WERI-Rb-1 (cell line): ENCODE results near the gene CXCL13.

Experiments used
- DNase-seq: peaks from one replicate; pipeline ENCODE4 v3.0.0-alpha.2; 2020
- H3K27ac ChIP-seq: fragments of 250-450 bp; sonication (Bioruptor Pico); 2 replicates; pipeline ENCODE4 v1.5.1; 2020; ENCODE audit warnings: mild to moderate bottlenecking, moderate library complexity
- H3K27me3 ChIP-seq: fragments of 250-450 bp; sonication (Bioruptor Pico); 2 replicates; pipeline ENCODE4 v1.5.1; 2021; ENCODE audit warnings: mild to moderate bottlenecking, low read depth, moderate library complexity; ENCODE audit not compliant: insufficient read depth, severe bottlenecking
- H3K36me3 ChIP-seq: fragments of 250-450 bp; sonication (Bioruptor Pico); 2 replicates; pipeline ENCODE4 v1.5.1; 2020; ENCODE audit warnings: mild to moderate bottlenecking, moderate library complexity
- H3K4me3 ChIP-seq: 2 replicates; pipeline ENCODE4 v1.5.1; 2011; ENCODE audit warnings: low read depth, mild to moderate bottlenecking, control low read depth, low read length
- H3K9me3 ChIP-seq: fragments of 250-450 bp; sonication (Bioruptor Pico); 2 replicates; pipeline ENCODE4 v1.5.1; 2021; ENCODE audit warnings: mild to moderate bottlenecking, moderate library complexity; ENCODE audit not compliant: severe bottlenecking
- TF ChIP-seq, protein P1 (sequence below): IDR thresholded peaks from 2 replicates; pipeline ENCODE4 v1.5.1; 2011; ENCODE audit warnings: low read depth, mild to moderate bottlenecking, control low read depth, inconsistent platforms, low read length

The CXCL13 gene

DNA sequence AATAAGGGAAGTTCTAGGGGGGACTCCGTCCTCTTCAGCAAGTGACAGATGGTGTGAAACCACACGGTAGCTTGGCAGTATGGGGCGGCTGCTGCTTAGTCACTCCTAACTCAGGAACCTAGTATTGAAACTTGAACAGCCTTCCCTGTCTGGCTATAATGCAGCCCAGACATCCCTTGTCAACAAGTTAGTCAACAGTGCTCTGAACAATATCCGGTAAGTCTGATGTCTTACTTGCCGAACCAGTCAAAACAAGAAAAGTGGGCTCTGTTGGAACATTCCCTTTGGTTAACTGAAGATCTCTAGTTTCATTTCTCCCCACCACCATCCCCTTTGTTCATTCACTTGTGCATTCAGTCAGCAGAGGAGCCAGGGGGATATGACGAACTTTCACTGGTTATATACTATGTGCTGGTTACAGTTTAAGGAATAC lies 18.7 kb upstream of the CXCL13 start:
- TF ChIP-seq, protein P1, sequence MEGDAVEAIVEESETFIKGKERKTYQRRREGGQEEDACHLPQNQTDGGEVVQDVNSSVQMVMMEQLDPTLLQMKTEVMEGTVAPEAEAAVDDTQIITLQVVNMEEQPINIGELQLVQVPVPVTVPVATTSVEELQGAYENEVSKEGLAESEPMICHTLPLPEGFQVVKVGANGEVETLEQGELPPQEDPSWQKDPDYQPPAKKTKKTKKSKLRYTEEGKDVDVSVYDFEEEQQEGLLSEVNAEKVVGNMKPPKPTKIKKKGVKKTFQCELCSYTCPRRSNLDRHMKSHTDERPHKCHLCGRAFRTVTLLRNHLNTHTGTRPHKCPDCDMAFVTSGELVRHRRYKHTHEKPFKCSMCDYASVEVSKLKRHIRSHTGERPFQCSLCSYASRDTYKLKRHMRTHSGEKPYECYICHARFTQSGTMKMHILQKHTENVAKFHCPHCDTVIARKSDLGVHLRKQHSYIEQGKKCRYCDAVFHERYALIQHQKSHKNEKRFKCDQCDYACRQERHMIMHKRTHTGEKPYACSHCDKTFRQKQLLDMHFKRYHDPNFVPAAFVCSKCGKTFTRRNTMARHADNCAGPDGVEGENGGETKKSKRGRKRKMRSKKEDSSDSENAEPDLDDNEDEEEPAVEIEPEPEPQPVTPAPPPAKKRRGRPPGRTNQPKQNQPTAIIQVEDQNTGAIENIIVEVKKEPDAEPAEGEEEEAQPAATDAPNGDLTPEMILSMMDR = no peak
- Histone ChIP-seq H3K9me3 (no peaks in the 10 kb centered on the region), H3K36me3 (no peaks in the 10 kb centered on the region), H3K4me3 (no peak overlapping the region), H3K27me3 (peaks cover 18% of the 10 kb centered on the region), H3K27ac (no peak overlapping the region)
- DNase-seq = no peak

- H3K27ac ChIP-seq = no peak overlapping the region
- H3K4me3 ChIP-seq = no peak overlapping the region
- no peaks in the 10 kb centered on the region for H3K9me3 ChIP-seq
- no peaks in the 10 kb centered on the region for H3K36me3 ChIP-seq
- peaks cover 7% of the 10 kb centered on the region for H3K27me3 ChIP-seq
- TF ChIP-seq, protein P1 = no peak
- DNase-seq = no peak
These were observed 15.1 kb upstream of the CXCL13 start for GRCh38 chr4:77590482-77590881.

- Histone ChIP-seq H3K36me3 (no peaks in the 10 kb centered on the region), H3K4me3 (no peak overlapping the region), H3K27ac (no peak overlapping the region), H3K27me3 (peaks cover 7% of the 10 kb centered on the region), H3K9me3 (no peaks in the 10 kb centered on the region)
- DNase-seq = no peak
- TF ChIP-seq, protein P1 = no peak
These were observed 14.1 kb upstream of the CXCL13 start for GRCh38 chr4:77591532-77591931.

- H3K36me3 ChIP-seq = no peaks in the 10 kb centered on the region
- no peak for DNase-seq
- no peak overlapping the region for H3K27ac ChIP-seq
- TF ChIP-seq, protein P1 = no peak
- peaks cover 5% of the 10 kb centered on the region for H3K27me3 ChIP-seq
- no peak overlapping the region for H3K4me3 ChIP-seq
- no peaks in the 10 kb centered on the region for H3K9me3 ChIP-seq
These were observed 12.5 kb upstream of the CXCL13 start for GRCh38 chr4:77593101-77593500.

GRCh38 chr4:77593993-77594392 lies 11.6 kb upstream of the CXCL13 start:
- no peak overlapping the region for H3K27ac ChIP-seq
- H3K9me3 ChIP-seq = no peaks in the 10 kb centered on the region
- TF ChIP-seq, protein P1 = no peak
- peaks cover 2% of the 10 kb centered on the region for H3K27me3 ChIP-seq
- H3K4me3 ChIP-seq = no peak overlapping the region
- no peaks in the 10 kb centered on the region for H3K36me3 ChIP-seq
- no peak for DNase-seq

- TF ChIP-seq, protein P1 = no peak
- DNase-seq = no peak
- H3K27me3 ChIP-seq = peaks cover 4% of the 10 kb centered on the region
- no peaks in the 10 kb centered on the region for H3K9me3 ChIP-seq
- no peak overlapping the region for H3K4me3 ChIP-seq
- H3K27ac ChIP-seq = no peak overlapping the region
- H3K36me3 ChIP-seq = no peaks in the 10 kb centered on the region
These were observed 10.2 kb upstream of the CXCL13 start for GRCh38 chr4:77595364-77595973.
